Measurements from ENCODE around the gene STRN4. TPM values are rescaled to one million over a fixed set of nuclear protein-coding genes. Genes with fewer than 3 reads are reported as not detected.

STRN4 gene
- polyA plus RNA-seq, 1 experiment: 48.1 TPM

GRCh38 chr19:46725859-46726393, 20.3 kb downstream of the STRN4 start:
- DNase-seq (ENCODE audit: low read depth, low spot score): no peak
- no peak for TF ChIP-seq CTCF (IDR thresholded peaks at IDR 0.05; ENCODE audit: low read depth, low read length)
- CTCF ChIA-PET: interaction anchor here (0.6 kb wide), 1 partner anchor 229 kb away, joined by 3 read pairs; no protein-coding TSS in a partner anchor

DNA sequence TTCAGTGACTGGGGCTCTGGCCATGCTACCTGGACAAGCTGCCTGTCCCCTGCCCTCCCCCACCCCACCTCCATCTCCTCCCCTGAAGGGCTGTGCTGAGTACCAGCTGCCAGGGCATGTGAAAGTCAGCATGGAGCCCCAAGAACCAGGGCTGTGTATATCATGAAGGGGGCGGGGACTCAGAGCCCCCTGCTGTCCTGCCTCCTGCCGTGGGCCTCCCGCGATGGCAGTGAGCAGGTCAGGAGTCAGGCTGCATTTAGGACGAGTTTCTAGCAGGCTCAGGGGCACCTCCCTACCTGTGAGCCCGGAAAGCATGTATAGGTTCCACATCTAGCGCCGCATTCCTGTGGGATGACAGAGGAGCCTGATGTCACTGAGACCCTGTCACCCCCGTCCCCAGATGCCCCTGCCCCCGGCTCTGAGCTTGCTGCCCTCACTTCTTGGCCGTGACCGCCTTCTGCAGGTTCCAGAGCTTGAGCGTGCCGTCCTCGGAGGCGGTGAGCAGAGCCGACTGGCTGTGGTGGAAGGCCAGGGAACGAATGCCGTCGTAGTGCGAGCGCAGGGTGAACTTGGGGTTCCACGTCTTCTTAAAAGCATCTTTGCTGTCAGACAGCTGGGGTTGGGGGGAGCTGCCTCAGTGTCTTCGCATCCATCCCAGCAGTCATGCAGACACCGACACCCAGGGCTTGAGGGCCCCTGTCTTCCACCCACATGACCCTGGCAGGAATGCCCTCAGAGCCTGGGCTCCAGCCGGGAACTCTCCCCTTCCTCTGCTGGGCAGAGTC, 21.0 kb downstream of the STRN4 start:
- no peak for DNase-seq (ENCODE audit: low read depth, low spot score)
- Histone ChIP-seq H3K27me3 (ENCODE audit: control insufficient read depth, insufficient read depth, low read length) (no peaks in the 10 kb centered on the region), H3K27ac (ENCODE audit: low read depth, low read length) (no peak overlapping the region), H3K4me3 (ENCODE audit: low read depth, low read length) (no peak overlapping the region), H3K9me3 (ENCODE audit: control insufficient read depth, insufficient read depth, low read length) (no peaks in the 10 kb centered on the region; the same call in 1 of the 2 replicates)
- ChIA-PET CTCF (interaction anchor here (0.6 kb wide), 1 partner anchor 230 kb away, joined by 3 read pairs; no protein-coding TSS in a partner anchor), POLR2A (no interaction called here)
- TF ChIP-seq CTCF (IDR thresholded peaks at IDR 0.05; ENCODE audit: low read depth, low read length): no peak

More at GRCh38 chr19:46725859-46726393, 20.3 kb downstream of the STRN4 start:
- Histone ChIP-seq H3K27me3 (ENCODE audit: control insufficient read depth, insufficient read depth, low read length) (no peaks in the 10 kb centered on the region), H3K27ac (ENCODE audit: low read depth, low read length) (no peak overlapping the region), H3K4me3 (ENCODE audit: low read depth, low read length) (no peak overlapping the region), H3K9me3 (ENCODE audit: control insufficient read depth, insufficient read depth, low read length) (no peaks in the 10 kb centered on the region; the same call in 1 of the 2 replicates)
- POLR2A ChIA-PET: no interaction called here

DNA sequence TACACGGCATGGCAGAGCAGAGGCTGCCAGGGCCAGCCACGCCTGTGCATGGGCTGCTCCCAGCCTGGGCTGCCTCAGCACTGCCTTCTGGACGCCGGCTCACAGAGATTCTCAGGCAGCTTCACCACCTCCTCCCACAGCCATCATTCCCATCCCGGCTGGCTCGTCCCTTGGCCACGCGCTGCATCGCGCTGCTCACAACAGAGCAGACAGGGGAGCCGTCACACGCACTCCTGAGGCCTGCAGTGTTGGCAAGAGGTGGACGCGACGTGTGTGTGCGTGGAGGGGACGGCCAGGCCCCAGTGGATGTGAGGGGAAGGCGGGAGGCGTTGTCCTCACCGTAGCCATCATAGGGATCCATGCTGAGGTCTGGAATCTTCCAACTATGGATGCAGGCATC, 21.8 kb downstream of the STRN4 start:
- no peak overlapping the region for H3K4me3 ChIP-seq (ENCODE audit: low read depth, low read length)
- TF ChIP-seq CTCF (IDR thresholded peaks at IDR 0.05; ENCODE audit: low read depth, low read length): no peak
- no peak overlapping the region for H3K27ac ChIP-seq (ENCODE audit: low read depth, low read length)
- no peaks in the 10 kb centered on the region for H3K27me3 ChIP-seq (ENCODE audit: control insufficient read depth, insufficient read depth, low read length)
- no peaks in the 10 kb centered on the region; the same call in 1 of the 2 replicates for H3K9me3 ChIP-seq (ENCODE audit: control insufficient read depth, insufficient read depth, low read length)
- ChIA-PET POLR2A (no interaction called here), CTCF (no interaction called here)
- no peak for DNase-seq (ENCODE audit: low read depth, low spot score)

GRCh38 chr19:46723471-46723870, 22.8 kb downstream of the STRN4 start:
- CTCF ChIA-PET: interaction anchor here (0.6 to 0.9 kb wide), 2 partner anchors 19 to 71 kb away, joined by 3 to 4 read pairs; no protein-coding TSS in a partner anchor
- DNase-seq (ENCODE audit: low read depth, low spot score): no peak

More at GRCh38 chr19:46723471-46723870, 22.8 kb downstream of the STRN4 start:
- H3K27me3 ChIP-seq (ENCODE audit: control insufficient read depth, insufficient read depth, low read length): no peaks in the 10 kb centered on the region
- H3K27ac ChIP-seq (ENCODE audit: low read depth, low read length): no peak overlapping the region
- H3K4me3 ChIP-seq (ENCODE audit: low read depth, low read length): no peak overlapping the region
- POLR2A ChIA-PET: no interaction called here
- no peaks in the 10 kb centered on the region; the same call in 1 of the 2 replicates for H3K9me3 ChIP-seq (ENCODE audit: control insufficient read depth, insufficient read depth, low read length)
- TF ChIP-seq CTCF (IDR thresholded peaks at IDR 0.05; ENCODE audit: low read depth, low read length): no peak

All from AG04450 (cell line).